GM12865 (cell line): Measurements from ENCODE around the gene OTC.

Experiments
- DNase-seq: peaks from one replicate; pipeline ENCODE4 v3.0.0; 2010; ENCODE audit warnings: low read depth
- H3K4me3 ChIP-seq: 2 replicates; pipeline ENCODE4 v1.5.1; 2011; ENCODE audit warnings: mild to moderate bottlenecking, low read depth, low read length, control low read depth
- TF ChIP-seq, protein P1 (sequence below): IDR thresholded peaks from 2 replicates; pipeline ENCODE4 v1.5.1; 2011; ENCODE audit warnings: low read length, control low read depth, low read depth, inconsistent platforms; ENCODE audit not compliant: insufficient read depth; ENCODE audit errors: missing control alignments

OTC gene

GRCh38 chrX:38318196-38318595, 34.2 kb upstream of the OTC start:
- TF ChIP-seq, protein P1, sequence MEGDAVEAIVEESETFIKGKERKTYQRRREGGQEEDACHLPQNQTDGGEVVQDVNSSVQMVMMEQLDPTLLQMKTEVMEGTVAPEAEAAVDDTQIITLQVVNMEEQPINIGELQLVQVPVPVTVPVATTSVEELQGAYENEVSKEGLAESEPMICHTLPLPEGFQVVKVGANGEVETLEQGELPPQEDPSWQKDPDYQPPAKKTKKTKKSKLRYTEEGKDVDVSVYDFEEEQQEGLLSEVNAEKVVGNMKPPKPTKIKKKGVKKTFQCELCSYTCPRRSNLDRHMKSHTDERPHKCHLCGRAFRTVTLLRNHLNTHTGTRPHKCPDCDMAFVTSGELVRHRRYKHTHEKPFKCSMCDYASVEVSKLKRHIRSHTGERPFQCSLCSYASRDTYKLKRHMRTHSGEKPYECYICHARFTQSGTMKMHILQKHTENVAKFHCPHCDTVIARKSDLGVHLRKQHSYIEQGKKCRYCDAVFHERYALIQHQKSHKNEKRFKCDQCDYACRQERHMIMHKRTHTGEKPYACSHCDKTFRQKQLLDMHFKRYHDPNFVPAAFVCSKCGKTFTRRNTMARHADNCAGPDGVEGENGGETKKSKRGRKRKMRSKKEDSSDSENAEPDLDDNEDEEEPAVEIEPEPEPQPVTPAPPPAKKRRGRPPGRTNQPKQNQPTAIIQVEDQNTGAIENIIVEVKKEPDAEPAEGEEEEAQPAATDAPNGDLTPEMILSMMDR = no peak
- H3K4me3 ChIP-seq = no peak overlapping the region
- no peak for DNase-seq

- H3K4me3 ChIP-seq = no peak overlapping the region
- no peak for DNase-seq
- TF ChIP-seq, protein P1 = no peak
Observed at GRCh38 chrX:38318606-38319005, 33.8 kb upstream of the OTC start.

DNA sequence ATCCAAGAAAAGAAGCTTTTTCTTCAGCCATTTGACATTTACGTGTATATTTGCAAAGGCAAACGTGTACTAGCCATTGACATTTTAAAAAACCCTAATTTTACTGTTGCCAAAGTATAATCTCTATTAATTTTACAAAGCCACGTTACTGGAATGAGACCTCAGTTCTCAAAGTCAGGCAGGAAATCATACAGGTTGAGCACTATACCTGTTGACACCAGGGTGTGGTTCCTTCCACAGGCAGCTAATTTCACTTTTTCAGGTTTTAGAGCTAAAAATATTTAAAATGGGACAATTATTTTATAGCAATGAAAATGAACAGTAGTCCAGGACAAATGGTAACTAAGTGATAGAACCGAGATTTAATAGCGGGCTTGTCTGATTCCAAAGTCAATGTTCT, 31.6 kb upstream of the OTC start:
- no peak for DNase-seq
- no peak overlapping the region for H3K4me3 ChIP-seq
- TF ChIP-seq, protein P1 = no peak

DNA sequence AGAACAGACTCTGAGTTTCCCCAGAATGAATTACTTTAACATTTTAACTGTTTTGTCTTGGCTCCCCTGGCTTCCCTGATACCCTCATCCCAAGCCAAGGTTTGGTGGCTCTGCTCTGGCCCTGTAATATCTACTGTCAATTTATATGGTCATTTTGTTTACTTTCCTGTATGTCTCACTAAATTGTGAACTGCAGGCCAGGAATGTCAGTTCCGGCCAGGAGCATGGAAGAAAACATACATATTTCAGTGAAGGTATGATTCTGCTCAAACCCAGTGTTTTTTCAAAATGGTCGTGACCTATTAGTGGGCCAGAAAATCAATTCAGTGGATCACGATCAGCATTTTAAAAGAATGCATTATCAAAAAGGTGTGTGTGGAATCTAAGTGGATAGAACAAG, 26.3 kb upstream of the OTC start:
- H3K4me3 ChIP-seq = peak overlapping the region; percentile 73
- no peak for DNase-seq
- TF ChIP-seq, protein P1 = no peak

GRCh38 chrX:38327007-38327774, 25.2 kb upstream of the OTC start, which contains the start of gene RPGR:
TSS of gene RPGR (minus strand) at chrX:38327509. CDS start at chrX:38327367, 142 bp downstream.
- peak within 1 kb of the TSS; percentile 73 for H3K4me3 ChIP-seq
- TF ChIP-seq, protein P1 = peak; percentile 80

GRCh38 chrX:38327775-38328081, 24.7 kb upstream of the OTC start:
- no peak for DNase-seq
- no peak overlapping the region for H3K4me3 ChIP-seq
- TF ChIP-seq, protein P1 = no peak

More at GRCh38 chrX:38327007-38327774, 25.2 kb upstream of the OTC start, which contains the start of gene RPGR:
- peak; percentile 95 for DNase-seq

GRCh38 chrX:38332505-38332904, 19.9 kb upstream of the OTC start:
- TF ChIP-seq, protein P1 = no peak
- no peak overlapping the region for H3K4me3 ChIP-seq
- peak; percentile 64 for DNase-seq
